GM23338 (cell line): ENCODE measurements around the gene RPTOR. TPM values are rescaled to one million over a fixed set of nuclear protein-coding genes. Genes with fewer than 3 reads are reported as not detected.
A peak's percentile ranks its signal among the peaks of the same experiment; 100 is the strongest.

Experiments used
- ATAC-seq: fragments of 200-7000 bp; cut with Tn5 transposase; 3 replicates; pipeline ENCODE4 v1.9.1; 2020
- DNase-seq: peaks from one replicate; pipeline ENCODE4 v3.0.0-alpha.2; 2015; ENCODE audit warnings: low spot score
- H2AFZ ChIP-seq: fragments of 200-600 bp; sonication (generic); 2 replicates; pipeline ENCODE4 v1.8.0; 2016; ENCODE audit warnings: antibody characterized with exemption, mild to moderate bottlenecking, moderate library complexity
- H3F3A ChIP-seq: fragments of 200-600 bp; sonication (generic); replicated peaks from 2 replicates; pipeline ENCODE4 v1.8.0; 2017; ENCODE audit warnings: antibody characterized with exemption, mixed run types, low read depth
- H3K27ac ChIP-seq: fragments of 200-600 bp; sonication (generic); 2 replicates; pipeline ENCODE4 v1.6.1; 2016; ENCODE audit warnings: low read depth
- H3K27me3 ChIP-seq: fragments of 200-600 bp; sonication (generic); 2 replicates; pipeline ENCODE4 v1.8.0; 2016; ENCODE audit warnings: mild to moderate bottlenecking, mixed run types, moderate library complexity; ENCODE audit not compliant: insufficient read depth
- H3K36me3 ChIP-seq: fragments of 200-600 bp; sonication (generic); 2 replicates; pipeline ENCODE4 v1.8.0; 2016; ENCODE audit warnings: mild to moderate bottlenecking; ENCODE audit not compliant: insufficient read depth
- H3K4me1 ChIP-seq: fragments of 200-600 bp; sonication (generic); 2 replicates; pipeline ENCODE4 v1.8.0; 2016; ENCODE audit warnings: mild to moderate bottlenecking, moderate library complexity; ENCODE audit not compliant: insufficient read depth
- H3K4me2 ChIP-seq: fragments of 200-600 bp; sonication (generic); 2 replicates; pipeline ENCODE4 v1.7.1; 2017; ENCODE audit warnings: mixed run types
- H3K4me3 ChIP-seq: fragments of 200-600 bp; sonication (generic); 2 replicates; pipeline ENCODE4 v1.6.1; 2016; ENCODE audit warnings: mixed run types
- H3K79me2 ChIP-seq: fragments of 200-600 bp; sonication (generic); replicated peaks from 2 replicates; pipeline ENCODE4 v1.8.0; 2017; ENCODE audit warnings: mild to moderate bottlenecking; ENCODE audit not compliant: insufficient read depth
- H3K9me2 ChIP-seq: fragments of 200-600 bp; sonication (generic); 2 replicates; pipeline ENCODE4 v1.8.0; 2017; ENCODE audit not compliant: insufficient read depth
- H4K20me1 ChIP-seq: fragments of 200-600 bp; sonication (generic); replicated peaks from 2 replicates; pipeline ENCODE4 v1.8.0; 2017; ENCODE audit warnings: mild to moderate bottlenecking; ENCODE audit not compliant: insufficient read depth
- H3K27ac Mint-ChIP-seq: 2 replicates; pipeline ENCODE4 v1.8.0; 2020; ENCODE audit warnings: inconsistent platforms, mild to moderate bottlenecking, moderate library complexity, mixed read lengths
- H3K27me3 Mint-ChIP-seq: 3 replicates; pipeline ENCODE4 v1.8.0; 2022; ENCODE audit warnings: low read depth, mild to moderate bottlenecking, moderate library complexity, mixed read lengths, inconsistent platforms; ENCODE audit not compliant: insufficient read depth, poor library complexity
- H3K36me3 Mint-ChIP-seq: 3 replicates; pipeline ENCODE4 v1.8.0; 2021; ENCODE audit warnings: low read depth, mild to moderate bottlenecking, inconsistent platforms, moderate library complexity, mixed read lengths
- H3K4me1 Mint-ChIP-seq: 3 replicates; pipeline ENCODE4 v1.8.0; 2020; ENCODE audit warnings: mild to moderate bottlenecking, inconsistent platforms, mixed read lengths
- H3K4me3 Mint-ChIP-seq: 3 replicates; pipeline ENCODE4 v1.8.0; 2021; ENCODE audit warnings: moderate library complexity, mild to moderate bottlenecking, inconsistent platforms, mixed read lengths
- H3K9me3 Mint-ChIP-seq: 3 replicates; pipeline ENCODE4 v1.8.0; 2020; ENCODE audit warnings: moderate library complexity, mild to moderate bottlenecking, inconsistent platforms, mixed read lengths
- CREB1 ChIP-seq: fragments of 250-450 bp; sonication (Bioruptor Pico); IDR thresholded peaks from 2 replicates; pipeline ENCODE4 v1.5.0; 2020; ENCODE audit warnings: low read depth, mild to moderate bottlenecking, moderate library complexity
- EZH2phosphoT487 ChIP-seq: fragments of 200-600 bp; sonication (generic); IDR thresholded peaks from one replicate; pipeline ENCODE4 v1.8.1; 2018; ENCODE audit warnings: antibody characterized with exemption; ENCODE audit not compliant: unreplicated experiment
- JUNB ChIP-seq: IDR thresholded peaks from one replicate; pipeline ENCODE4 v1.6.1; 2016; ENCODE audit warnings: antibody characterized with exemption; ENCODE audit not compliant: unreplicated experiment
- NANOG ChIP-seq: IDR thresholded peaks from 2 replicates; pipeline ENCODE4 v1.6.1; 2016; ENCODE audit warnings: antibody characterized with exemption, borderline replicate concordance
- POLR2AphosphoS5 ChIP-seq: IDR thresholded peaks from 2 replicates; pipeline ENCODE4 v1.6.1; 2016; ENCODE audit warnings: antibody characterized with exemption, low read depth
- STAT1 ChIP-seq: IDR thresholded peaks from one replicate; pipeline ENCODE4 v1.6.1; 2016; ENCODE audit warnings: antibody characterized with exemption; ENCODE audit not compliant: unreplicated experiment
- ZNF114 ChIP-seq: fragments of 250-450 bp; sonication (Bioruptor Pico); IDR thresholded peaks from 2 replicates; pipeline ENCODE4 v1.5.0; 2020; ENCODE audit warnings: mild to moderate bottlenecking, moderate library complexity
- ZNF331 ChIP-seq: fragments of 250-450 bp; sonication (Bioruptor Pico); IDR thresholded peaks from 2 replicates; pipeline ENCODE4 v1.5.0; 2020; ENCODE audit warnings: low read depth, mild to moderate bottlenecking, moderate library complexity
- polyA plus RNA-seq: library from polyadenylated mRNA; unstranded; fragments of >200 nt; fragmentation: Nextera tagmentation; extraction: Ambion mirVana; gene quantifications from 2 replicates; pipeline ENCODE4 v1.2.1, GENCODE V29; 2016
- total RNA-seq: library from RNA; depleted of rRNA; stranded (reverse); fragments of >200 nt; shearing (Covaris generic); gene quantifications from 2 replicates; pipeline ENCODE4 v1.2.3, GENCODE V29; 2014
- TF ChIP-seq, protein P1 (sequence below): IDR thresholded peaks from one replicate; pipeline ENCODE4 v1.6.1; 2018; ENCODE audit warnings: antibody characterized with exemption; ENCODE audit not compliant: unreplicated experiment
- TF ChIP-seq, protein P2 (sequence below), 2 experiments: fragments of 200-600 bp in 1 of 2; sonication (generic) in 1 of 2; conservative IDR thresholded peaks; 2 replicates each; pipeline versions ENCODE4 v1.5.1 to v1.6.1; 2016 to 2017; ENCODE audit warnings: antibody characterized with exemption in 2 of 2, low read depth in 2 of 2, mild to moderate bottlenecking in 2 of 2, moderate library complexity in 1 of 2

RPTOR gene
- total and polyA plus RNA-seq, 2 experiments from 2014 or later = 9.5 to 38.0 TPM

DNA sequence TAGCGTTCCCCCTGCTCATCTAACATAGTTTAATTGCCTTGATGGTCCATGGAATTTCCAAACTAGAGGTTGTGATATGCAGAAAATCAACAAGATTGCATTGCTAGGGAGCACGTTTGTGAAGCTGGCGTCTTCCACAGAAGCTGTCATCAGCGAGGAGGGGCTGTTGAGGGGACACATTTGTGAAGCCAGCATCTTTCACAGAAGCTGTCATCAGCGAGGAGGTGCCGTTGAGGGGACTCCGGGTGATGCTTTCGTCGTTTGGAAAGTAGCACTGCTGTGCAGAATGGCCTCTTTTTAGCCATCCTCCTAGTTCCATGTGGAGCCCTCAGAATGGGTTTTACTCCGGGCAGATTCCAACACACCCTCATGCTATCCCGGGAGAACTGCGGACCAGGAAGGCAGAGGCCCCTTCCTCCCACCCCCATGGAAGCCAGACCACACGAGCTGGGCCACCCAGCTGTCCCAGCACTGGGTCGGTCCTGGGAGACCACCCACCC is 327.4 kb downstream of the RPTOR start (continued):
- TF ChIP-seq STAT1 (no peak), POLR2AphosphoS5 (no peak), EZH2phosphoT487 (no peak), CREB1 (no peak), ZNF114 (CRISPR knock-in tag) (no peak)
- TF ChIP-seq, protein P1, sequence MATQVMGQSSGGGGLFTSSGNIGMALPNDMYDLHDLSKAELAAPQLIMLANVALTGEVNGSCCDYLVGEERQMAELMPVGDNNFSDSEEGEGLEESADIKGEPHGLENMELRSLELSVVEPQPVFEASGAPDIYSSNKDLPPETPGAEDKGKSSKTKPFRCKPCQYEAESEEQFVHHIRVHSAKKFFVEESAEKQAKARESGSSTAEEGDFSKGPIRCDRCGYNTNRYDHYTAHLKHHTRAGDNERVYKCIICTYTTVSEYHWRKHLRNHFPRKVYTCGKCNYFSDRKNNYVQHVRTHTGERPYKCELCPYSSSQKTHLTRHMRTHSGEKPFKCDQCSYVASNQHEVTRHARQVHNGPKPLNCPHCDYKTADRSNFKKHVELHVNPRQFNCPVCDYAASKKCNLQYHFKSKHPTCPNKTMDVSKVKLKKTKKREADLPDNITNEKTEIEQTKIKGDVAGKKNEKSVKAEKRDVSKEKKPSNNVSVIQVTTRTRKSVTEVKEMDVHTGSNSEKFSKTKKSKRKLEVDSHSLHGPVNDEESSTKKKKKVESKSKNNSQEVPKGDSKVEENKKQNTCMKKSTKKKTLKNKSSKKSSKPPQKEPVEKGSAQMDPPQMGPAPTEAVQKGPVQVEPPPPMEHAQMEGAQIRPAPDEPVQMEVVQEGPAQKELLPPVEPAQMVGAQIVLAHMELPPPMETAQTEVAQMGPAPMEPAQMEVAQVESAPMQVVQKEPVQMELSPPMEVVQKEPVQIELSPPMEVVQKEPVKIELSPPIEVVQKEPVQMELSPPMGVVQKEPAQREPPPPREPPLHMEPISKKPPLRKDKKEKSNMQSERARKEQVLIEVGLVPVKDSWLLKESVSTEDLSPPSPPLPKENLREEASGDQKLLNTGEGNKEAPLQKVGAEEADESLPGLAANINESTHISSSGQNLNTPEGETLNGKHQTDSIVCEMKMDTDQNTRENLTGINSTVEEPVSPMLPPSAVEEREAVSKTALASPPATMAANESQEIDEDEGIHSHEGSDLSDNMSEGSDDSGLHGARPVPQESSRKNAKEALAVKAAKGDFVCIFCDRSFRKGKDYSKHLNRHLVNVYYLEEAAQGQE = no peak
- TF ChIP-seq, protein P2, sequence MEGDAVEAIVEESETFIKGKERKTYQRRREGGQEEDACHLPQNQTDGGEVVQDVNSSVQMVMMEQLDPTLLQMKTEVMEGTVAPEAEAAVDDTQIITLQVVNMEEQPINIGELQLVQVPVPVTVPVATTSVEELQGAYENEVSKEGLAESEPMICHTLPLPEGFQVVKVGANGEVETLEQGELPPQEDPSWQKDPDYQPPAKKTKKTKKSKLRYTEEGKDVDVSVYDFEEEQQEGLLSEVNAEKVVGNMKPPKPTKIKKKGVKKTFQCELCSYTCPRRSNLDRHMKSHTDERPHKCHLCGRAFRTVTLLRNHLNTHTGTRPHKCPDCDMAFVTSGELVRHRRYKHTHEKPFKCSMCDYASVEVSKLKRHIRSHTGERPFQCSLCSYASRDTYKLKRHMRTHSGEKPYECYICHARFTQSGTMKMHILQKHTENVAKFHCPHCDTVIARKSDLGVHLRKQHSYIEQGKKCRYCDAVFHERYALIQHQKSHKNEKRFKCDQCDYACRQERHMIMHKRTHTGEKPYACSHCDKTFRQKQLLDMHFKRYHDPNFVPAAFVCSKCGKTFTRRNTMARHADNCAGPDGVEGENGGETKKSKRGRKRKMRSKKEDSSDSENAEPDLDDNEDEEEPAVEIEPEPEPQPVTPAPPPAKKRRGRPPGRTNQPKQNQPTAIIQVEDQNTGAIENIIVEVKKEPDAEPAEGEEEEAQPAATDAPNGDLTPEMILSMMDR (conservative IDR thresholded peaks at IDR 0.05; ENCODE audit: low read depth in 2 of 2) = no peak

DNA sequence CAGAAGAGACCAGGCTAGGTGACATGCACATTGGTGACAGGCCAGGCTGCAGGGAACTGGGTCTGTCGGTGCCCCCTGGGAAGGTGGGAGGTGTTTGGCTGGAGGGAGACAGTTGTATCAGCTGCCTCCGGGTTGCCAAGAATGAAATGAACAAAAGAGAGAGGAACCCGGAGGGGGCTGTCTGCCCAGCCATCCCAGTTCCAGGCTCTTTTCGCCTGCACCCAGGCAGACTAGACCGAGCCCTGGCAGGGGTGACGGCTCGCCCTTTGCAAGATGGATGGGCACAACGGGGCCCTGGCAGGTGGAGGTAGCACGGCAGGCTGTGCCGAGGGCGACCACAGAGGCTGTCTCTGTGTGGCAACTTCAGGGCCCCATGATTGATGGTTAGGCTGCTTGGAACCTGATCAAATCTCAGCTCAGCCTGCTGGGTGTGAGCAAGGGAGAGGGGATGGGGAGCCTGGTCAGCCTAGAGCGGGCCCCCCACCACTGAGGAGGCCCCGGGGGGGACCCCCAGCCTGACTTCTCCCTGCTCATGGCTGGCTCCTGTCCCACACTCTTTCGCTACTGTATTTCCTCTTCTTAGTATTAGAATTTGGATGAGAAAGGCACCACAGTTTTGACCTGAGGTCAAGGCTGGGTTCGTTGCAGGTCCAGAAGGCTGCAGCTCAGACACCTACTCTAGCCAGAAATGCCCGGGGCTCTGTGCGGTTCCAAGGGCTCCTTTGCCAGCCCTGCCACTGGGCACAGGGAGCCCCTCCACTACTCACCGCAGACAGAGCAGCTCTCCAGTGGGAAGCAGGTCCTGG is 328.1 kb downstream of the RPTOR start:
- DNase-seq (no peak), ATAC-seq (peak; percentile 11)
- Histone ChIP-seq H3K4me1 (peaks cover 14% of the 10 kb centered on the region), H2AFZ (no peak overlapping the region), H3K36me3 (no peaks in the 10 kb centered on the region), H3K4me3 (no peak overlapping the region), H3K27me3 (no peaks in the 10 kb centered on the region), H3K27ac (peak overlapping the region; percentile 52; the same call in 1 of the 2 replicates), H3K4me2 (0 out of 2 replicates have a peak overlapping the region, but pooled peaks have one; percentile 49), H4K20me1 (no peaks in the 10 kb centered on the region), H3K79me2 (no peaks in the 10 kb centered on the region), H3K9me2 (no peaks in the 10 kb centered on the region; the same call in 1 of the 2 replicates), H3F3A (no peaks in the 10 kb centered on the region)
- no peak overlapping the region; the same call in 1 of the 2 replicates for H3K27ac Mint-ChIP-seq
- peaks cover 9% of the 10 kb centered on the region for H3K27me3 Mint-ChIP-seq
- H3K9me3 Mint-ChIP-seq = no peaks in the 10 kb centered on the region
- H3K36me3 Mint-ChIP-seq = peaks cover 11% of the 10 kb centered on the region; the same call in 2 of the 3 replicates
- no peak overlapping the region for H3K4me3 Mint-ChIP-seq
- H3K4me1 Mint-ChIP-seq = peaks cover 45% of the 10 kb centered on the region
- TF ChIP-seq STAT1 (no peak), NANOG (no peak), ZNF331 (no peak), JUNB (no peak)
- TF ChIP-seq, protein P2 (conservative IDR thresholded peaks at IDR 0.05; ENCODE audit: low read depth in 2 of 2) = no peak
